Keratinocyte (primary cell): ENCODE data around the gene PISD. TPM values are rescaled to one million over a fixed set of nuclear protein-coding genes. Genes with fewer than 3 reads are reported as not detected.
"Not testable (repeated sequence)": the region's sequence is repeated elsewhere in the genome, so short reads cannot be mapped to it uniquely, and the experiment has no call there.

Experiments
- DNase-seq: peaks from one replicate; pipeline ENCODE4 v3.0.0-alpha.2; 2011; ENCODE audit warnings: low read depth, missing footprints, low spot score
- FAIRE-seq: peaks from 2 replicates; lab custom pipeline; 2011; peaks lifted over from hg19 to GRCh38; lab: Jason Lieb, UNC
- H2AFZ ChIP-seq: 2 replicates; pipeline ENCODE4 v1.6.0; 2012; ENCODE audit warnings: low read length, control low read depth, inconsistent platforms; ENCODE audit not compliant: control insufficient read depth
- H3K27ac ChIP-seq: 2 replicates; pipeline ENCODE4 v1.5.1; 2011; ENCODE audit warnings: low read length; ENCODE audit not compliant: control insufficient read depth, insufficient read depth
- H3K27me3 ChIP-seq: 3 replicates; pipeline ENCODE4 v1.6.0; 2011; ENCODE audit warnings: low read length; ENCODE audit not compliant: control insufficient read depth, insufficient read depth; ENCODE audit errors: extremely low read depth
- H3K36me3 ChIP-seq, 2 experiments: 2 replicates in 1 of 2; 3 replicates in 1 of 2; pipeline ENCODE4 v1.5.1; 2011; ENCODE audit warnings: low read length in 2 of 2, mild to moderate bottlenecking in 1 of 2; ENCODE audit not compliant: control insufficient read depth in 2 of 2, insufficient read depth in 2 of 2; ENCODE audit errors: extremely low read depth in 1 of 2
- H3K4me1 ChIP-seq: 3 replicates; pipeline ENCODE4 v1.5.1; 2011; ENCODE audit warnings: low read length; ENCODE audit not compliant: control insufficient read depth, insufficient read depth; ENCODE audit errors: extremely low read depth
- H3K4me2 ChIP-seq: 3 replicates; pipeline ENCODE4 v1.6.0; 2011; ENCODE audit warnings: low read depth, low read length; ENCODE audit not compliant: control insufficient read depth, insufficient read depth; ENCODE audit errors: extremely low read depth
- H3K4me3 ChIP-seq, 3 experiments: fragments of 200-600 bp in 1 of 3; sonication (generic) in 1 of 3; 2 replicates in 2 of 3; 3 replicates in 1 of 3; pipeline ENCODE4 v1.5.1; 2011 to 2016; ENCODE audit warnings: low read length in 3 of 3, mild to moderate bottlenecking in 3 of 3, control low read depth in 2 of 3, inconsistent platforms in 1 of 3, low read depth in 1 of 3, mixed read lengths in 1 of 3, mixed run types in 1 of 3, moderate library complexity in 1 of 3; ENCODE audit not compliant: control insufficient read depth in 2 of 3, insufficient read depth in 2 of 3; ENCODE audit errors: extremely low read depth in 1 of 3
- H3K79me2 ChIP-seq: 2 replicates; pipeline ENCODE4 v1.6.0; 2012; ENCODE audit warnings: low read length; ENCODE audit not compliant: control insufficient read depth, insufficient read depth
- H3K9ac ChIP-seq: 3 replicates; pipeline ENCODE4 v1.6.0; 2011; ENCODE audit warnings: low read length; ENCODE audit not compliant: control insufficient read depth, insufficient read depth; ENCODE audit errors: extremely low read depth
- H3K9me1 ChIP-seq: 3 replicates; pipeline ENCODE4 v1.6.0; 2011; ENCODE audit warnings: low read length; ENCODE audit not compliant: control insufficient read depth, insufficient read depth; ENCODE audit errors: extremely low read depth
- H3K9me3 ChIP-seq: 2 replicates; pipeline ENCODE4 v1.5.1; 2012; ENCODE audit warnings: low read depth, low read length; ENCODE audit not compliant: control insufficient read depth
- H4K20me1 ChIP-seq: 3 replicates; pipeline ENCODE4 v1.6.0; 2011; ENCODE audit warnings: low read length; ENCODE audit not compliant: control insufficient read depth, insufficient read depth; ENCODE audit errors: extremely low read depth
- CTCF ChIP-seq, 3 experiments: IDR thresholded peaks in 1 of 3; conservative IDR thresholded peaks in 1 of 3; optimal IDR thresholded peaks in 1 of 3; 2 replicates in 2 of 3; 3 replicates in 1 of 3; pipeline versions ENCODE3 to v1.5.1; 2011; ENCODE audit warnings: low read length in 3 of 3, mild to moderate bottlenecking in 3 of 3, moderate library complexity in 2 of 3, control low read depth in 1 of 3, inconsistent platforms in 1 of 3; ENCODE audit not compliant: insufficient read depth in 2 of 3; ENCODE audit errors: extremely low read depth in 1 of 3
- EZH2 ChIP-seq: IDR thresholded peaks from one replicate; pipeline ENCODE4 v1.6.1; 2012; ENCODE audit warnings: inconsistent platforms, mild to moderate bottlenecking, low read length, moderate library complexity
- dilution Hi-C: fragments of 300-500 bp; cut with MboI; formaldehyde crosslinking; loops from one replicate; pipeline ENCODE4 v1.7.0; 2020; ENCODE audit warnings: low sequenced_read_pairs; ENCODE audit not compliant: extremely low pct_ligation_motif_present
- polyA plus RNA-seq, 5 experiments: library from polyadenylated mRNA; depleted of rRNA in 3 of 5; stranded (reverse) in 3 of 5; stranded (forward) in 1 of 5; unstranded in 1 of 5; fragments of >200 nt; gene quantifications; 1 replicate in 1 of 5; 2 replicates in 3 of 5; 3 replicates in 1 of 5; pipeline versions ENCODE4 v1.2.1 to v1.2.3, GENCODE V29; 2011 to 2012; ENCODE audit warnings: missing spikeins in 2 of 5, low read depth in 1 of 5, low replicate concordance in 1 of 5

The PISD gene
- polyA plus RNA-seq, 1 donor (not counting 4 experiments of a cell fraction or from before 2014, with no cell fraction given) = 25.5 TPM

- Histone ChIP-seq H3K9ac (no peak overlapping the region), H3K4me3 (no peak overlapping the region), H3K9me1 (no peaks in the 10 kb centered on the region), H3K9me3 (no peaks in the 10 kb centered on the region), H3K79me2 (no peaks in the 10 kb centered on the region), H3K36me3 (no peaks in the 10 kb centered on the region), H4K20me1 (no peaks in the 10 kb centered on the region), H3K4me2 (no peak overlapping the region), H2AFZ (no peak overlapping the region), H3K27ac (no peak overlapping the region), H3K27me3 (no peaks in the 10 kb centered on the region), H3K4me1 (no peaks in the 10 kb centered on the region)
- FAIRE-seq = no peak
- dilution Hi-C loops = no loop called here
- TF ChIP-seq EZH2 = no peak
- no peak for TF ChIP-seq CTCF (optimal IDR thresholded peaks at IDR 0.05 in 1 of 3, IDR thresholded peaks at IDR 0.05 in 1 of 3, conservative IDR thresholded peaks at IDR 0.05 in 1 of 3; ENCODE audit: extremely low read depth in 1 of 3, insufficient read depth in 2 of 3, low read length in 3 of 3)
- DNase-seq = no peak
Measured at GRCh38 chr22:31595271-31595670, 66.7 kb downstream of the PISD start.

GRCh38 chr22:31590161-31590560 lies 71.9 kb downstream of the PISD start:
- dilution Hi-C loops, H3K79me2 ChIP-seq, H3K4me3 ChIP-seq, DNase-seq, H3K4me1 ChIP-seq, H3K4me2 ChIP-seq, H4K20me1 ChIP-seq, H3K27ac ChIP-seq, H2AFZ ChIP-seq, H3K27me3 ChIP-seq, H3K9me3 ChIP-seq, FAIRE-seq, H3K9ac ChIP-seq, H3K36me3 ChIP-seq, H3K9me1 ChIP-seq: not testable (repeated sequence)

- H2AFZ ChIP-seq = no peak overlapping the region
Measured at GRCh38 chr22:31588970-31589675, 72.9 kb downstream of the PISD start.

More at GRCh38 chr22:31588970-31589675, 72.9 kb downstream of the PISD start:
- peaks cover 5 to 7% of the 10 kb centered on the region in 2 experiments for H3K36me3 ChIP-seq
- no peak overlapping the region for H3K4me3 ChIP-seq
- H3K4me2 ChIP-seq = no peak overlapping the region
- no peak overlapping the region for H3K9ac ChIP-seq
- no peak for TF ChIP-seq CTCF (optimal IDR thresholded peaks at IDR 0.05 in 1 of 3, IDR thresholded peaks at IDR 0.05 in 1 of 3, conservative IDR thresholded peaks at IDR 0.05 in 1 of 3; ENCODE audit: extremely low read depth in 1 of 3, insufficient read depth in 2 of 3, low read length in 3 of 3)
- no peak for TF ChIP-seq EZH2
- no peak overlapping the region for H3K27ac ChIP-seq
- no peaks in the 10 kb centered on the region for H3K9me3 ChIP-seq
- FAIRE-seq (no peak), DNase-seq (no peak)
- dilution Hi-C loops = no loop called here
- no peaks in the 10 kb centered on the region for H3K9me1 ChIP-seq
- no peaks in the 10 kb centered on the region for H3K79me2 ChIP-seq
- H3K27me3 ChIP-seq = no peaks in the 10 kb centered on the region
- no peaks in the 10 kb centered on the region for H3K4me1 ChIP-seq
- no peaks in the 10 kb centered on the region for H4K20me1 ChIP-seq
